Psoas muscle (tissue), 8 donors: ENCODE data around the gene USP40. TPM values are rescaled to one million over a fixed set of nuclear protein-coding genes. Genes with fewer than 3 reads are reported as not detected.

Experiments used
- ATAC-seq, 4 donors: fragments of 200-7000 bp; cut with Tn5 transposase; one replicate each; pipeline ENCODE4 v1.9.1; 2020; ENCODE audit warnings: moderate library complexity in 3 of 4, mild to moderate bottlenecking in 2 of 4
- DNase-seq, 2 donors: peaks; one replicate each; pipeline ENCODE4 v3.0.0-alpha.2; 2020
- H3K27ac ChIP-seq: fragments of 200-600 bp; one replicate; pipeline ENCODE4 v1.8.0; 2022
- H3K27me3 ChIP-seq, 3 donors: fragments of 200-600 bp in 1 of 3; one replicate each; pipeline versions ENCODE4 v1.6.1 to v1.8.0; 2013 to 2022; ENCODE audit warnings: low read length in 2 of 3, mild to moderate bottlenecking in 2 of 3, moderate library complexity in 1 of 3; ENCODE audit not compliant: insufficient read depth in 3 of 3
- H3K36me3 ChIP-seq, 2 donors: fragments of 200-600 bp in 1 of 2; one replicate each; pipeline versions ENCODE4 v1.6.1 to v1.8.0; 2013 to 2022; ENCODE audit warnings: low read depth in 1 of 2, mild to moderate bottlenecking in 1 of 2, moderate library complexity in 1 of 2; ENCODE audit not compliant: insufficient read depth in 1 of 2
- H3K4me1 ChIP-seq: fragments of 200-600 bp; one replicate; pipeline ENCODE4 v1.8.0; 2022
- H3K4me3 ChIP-seq: fragments of 200-600 bp; one replicate; pipeline ENCODE4 v1.8.0; 2022; ENCODE audit warnings: mild to moderate bottlenecking
- H3K9me3 ChIP-seq: fragments of 200-600 bp; one replicate; pipeline ENCODE4 v1.8.0; 2022
- CTCF ChIP-seq: fragments of 200-600 bp; IDR thresholded peaks from one replicate; pipeline ENCODE4 v1.8.0; 2022; ENCODE audit warnings: antibody characterized with exemption
- WGBS, 3 donors: extraction: QIAGEN DNeasy Blood & Tissue Kit; methylation state at CpG; one replicate each; pipeline versions ENCODE4 v1.1.6 to v1.1.7; 2013; 5-methylcytosine and 5-hydroxymethylcytosine counted together
- intact Hi-C, 2 donors: fragments of 100-400 bp; cut with DNase I; formaldehyde crosslinking; loops; one replicate each; pipeline versions ENCODE4 v1.11.0 to v1.14.2; 2022
- polyA plus RNA-seq, 3 donors: library from polyadenylated mRNA; stranded (reverse); fragments of 200-250 nt; gene quantifications; one replicate each; pipeline ENCODE4 v1.2.3, GENCODE V29; 2013
- total RNA-seq, 4 donors: library from RNA; stranded (reverse); fragmentation: NEBNext Ultra II Directional in 2 of 4; extraction: Animal tissue kit (Norgen Biotek cat#: 25700) in 2 of 4; gene quantifications; one replicate each; pipeline versions ENCODE4 v1.2.1 to v1.2.4, GENCODE V29; 2021 to 2023
- donor health status: healthy with polysubstance abuse.
- donor health status: DM: no; HTN: no; CAD: no; lungs with moderate emphysema.
- donor health status: Bipolar disorder and iron deficiency.
- donor health status: healthy.
- donor health status: DM: yes; HTN: yes; CAD: no.
- donor health status: DM: no; HTN: no; CAD: no.
- donor health status: DM: no; HTN: no; CAD: no.
- donor health status: DM: yes; HTN: yes; CAD: no.

Gene USP40
- total and polyA plus RNA-seq, 7 donors: 9.1 to 23.3 (median 19.4) TPM

DNA sequence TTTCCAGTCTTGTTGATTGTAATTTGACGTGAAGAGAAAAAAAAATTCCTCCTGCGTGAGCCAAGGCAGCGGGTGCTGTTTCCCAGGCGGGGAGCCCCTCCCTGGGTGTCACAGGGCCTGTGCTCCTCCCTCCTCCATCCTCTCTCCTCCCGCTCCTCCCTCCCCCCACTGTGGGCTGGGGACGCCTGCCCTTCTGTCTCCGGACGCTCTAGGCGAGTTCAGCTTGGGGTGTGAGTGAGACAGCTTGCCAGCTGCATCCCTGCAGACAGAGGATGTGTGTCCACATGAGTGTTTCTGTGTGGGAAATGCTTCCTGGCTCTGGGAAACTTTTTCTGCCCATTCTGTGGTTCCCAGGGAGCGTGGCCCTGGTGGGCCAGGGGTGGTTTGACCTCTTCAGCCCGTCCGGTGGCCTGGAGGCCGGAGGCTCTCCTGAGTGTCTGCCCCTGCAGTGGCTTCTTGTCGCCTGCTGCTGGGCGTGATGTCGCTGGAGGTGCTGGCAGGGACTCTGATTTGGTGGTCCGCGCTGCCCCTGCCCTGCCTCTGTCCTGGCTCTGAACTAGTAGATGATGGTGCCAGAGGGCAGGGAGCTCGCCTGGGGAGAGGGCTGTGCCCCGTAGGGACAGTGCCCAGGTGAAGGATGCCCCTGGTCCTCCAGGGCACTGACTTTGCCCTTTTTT is 96.4 kb downstream of the USP40 start:
- intact Hi-C loops: no loop called here
- no peak for TF ChIP-seq CTCF
- Histone ChIP-seq H3K36me3 (peaks cover 10 to 94% of the 10 kb centered on the region in 2 donors), H3K4me3 (no peak overlapping the region), H3K27ac (peak overlapping the region; percentile 76), H3K4me1 (peaks cover 8% of the 10 kb centered on the region), H3K27me3 (no peaks in the 10 kb centered on the region), H3K9me3 (no peaks in the 10 kb centered on the region)
- 54 to 68% (median 54%) methylated on average over 19 to 20 of the region's 20 CpGs for WGBS, 3 donors
- DNase-seq (peak; percentile 58 to 81), ATAC-seq (peak; percentile 11 to 26 (median 14))

DNA sequence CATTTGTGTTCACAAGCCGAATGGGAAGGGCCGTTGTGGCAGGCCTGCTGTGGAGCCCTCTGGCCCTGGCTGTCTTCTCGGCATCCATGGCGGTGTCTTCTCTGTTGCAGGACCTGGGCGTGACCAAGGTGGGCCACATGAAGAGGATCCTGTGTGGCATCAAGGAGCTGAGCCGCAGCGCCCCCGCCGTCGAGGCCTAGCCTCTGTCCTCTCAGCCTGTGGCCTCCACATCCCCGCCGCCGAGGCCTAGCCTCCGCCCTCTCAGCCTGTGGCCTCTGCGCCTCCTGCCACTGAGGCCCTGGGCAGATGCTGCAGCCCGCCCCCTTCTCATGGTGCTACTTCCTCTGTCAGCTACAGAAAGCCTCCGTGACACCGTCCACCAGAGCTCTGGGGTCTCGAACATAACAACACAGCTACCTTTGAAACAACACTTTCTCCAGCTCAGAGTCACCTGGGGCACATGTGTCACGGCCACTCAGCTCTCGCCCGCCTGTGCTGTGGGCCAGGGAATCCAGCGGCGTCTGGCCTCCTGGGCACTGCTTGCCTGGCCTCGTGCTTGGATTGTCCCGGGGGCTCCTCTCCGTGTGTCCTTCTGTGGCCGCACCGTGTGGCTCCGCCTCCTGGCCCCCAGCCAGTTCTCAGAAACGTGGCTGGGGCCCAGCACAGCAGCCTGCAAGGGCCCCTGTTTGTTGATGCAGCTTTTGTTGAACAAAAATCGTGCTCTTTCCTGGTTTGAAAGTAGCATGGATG is 97.1 kb downstream of the USP40 start:
- peak overlapping the region; percentile 76 for H3K27ac ChIP-seq
- H3K27me3 ChIP-seq: no peaks in the 10 kb centered on the region
- no peaks in the 10 kb centered on the region for H3K9me3 ChIP-seq
- H3K4me3 ChIP-seq: no peak overlapping the region
- TF ChIP-seq CTCF: no peak
- H3K4me1 ChIP-seq: peaks cover 8% of the 10 kb centered on the region
- intact Hi-C loops: no loop called here
- WGBS, 3 donors: 53 to 63% (median 55%) methylated on average over 32 of the region's 32 CpGs
- peaks cover 10 to 96% of the 10 kb centered on the region in 2 donors for H3K36me3 ChIP-seq
- peak; percentile 61 to 81 for DNase-seq
- peak; percentile 27 to 53 (median 44) for ATAC-seq

DNA sequence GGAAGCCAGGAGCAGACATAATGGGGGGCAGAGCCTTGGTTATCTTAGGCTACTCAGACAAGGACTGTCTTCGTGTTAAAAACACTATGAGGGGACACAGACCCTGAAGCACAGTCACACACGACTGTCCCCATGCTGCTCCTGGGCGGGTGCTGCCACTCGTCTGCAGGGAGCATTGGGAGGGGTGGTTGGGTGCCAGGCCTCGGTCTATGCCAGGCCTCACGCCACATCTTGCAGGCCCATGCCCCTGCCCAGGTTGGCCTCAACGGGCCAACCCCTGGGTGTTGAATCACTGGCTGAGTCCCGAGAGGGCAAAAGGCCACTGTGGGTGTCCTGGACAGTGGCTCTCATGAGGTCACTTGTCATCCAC is 97.9 kb downstream of the USP40 start:
- Histone ChIP-seq H3K4me3 (no peak overlapping the region), H3K9me3 (no peaks in the 10 kb centered on the region), H3K27me3 (no peaks in the 10 kb centered on the region), H3K27ac (peak overlapping the region; percentile 76), H3K4me1 (peaks cover 8% of the 10 kb centered on the region), H3K36me3 (peaks cover 10 to 100% of the 10 kb centered on the region in 2 donors)
- ATAC-seq (peak; percentile 12 to 29 (median 16)), DNase-seq (peak in 1 of 2 donors; percentile 53)
- WGBS, 3 donors: 66 to 82% (median 70%) methylated on average over 8 of the region's 8 CpGs
- intact Hi-C loops: no loop called here
- no peak for TF ChIP-seq CTCF

- ATAC-seq: peak; percentile 4 to 23 (median 18)
- no peaks in the 10 kb centered on the region for H3K27me3 ChIP-seq
These were observed 98.4 kb downstream of the USP40 start for GRCh38 chr2:233468047-233468740.

More at GRCh38 chr2:233468047-233468740, 98.4 kb downstream of the USP40 start:
- no peaks in the 10 kb centered on the region for H3K9me3 ChIP-seq
- H3K36me3 ChIP-seq: peaks cover 10 to 100% of the 10 kb centered on the region in 2 donors
- TF ChIP-seq CTCF: no peak
- H3K4me3 ChIP-seq: no peak overlapping the region
- peak overlapping the region; percentile 76 for H3K27ac ChIP-seq
- peaks cover 8% of the 10 kb centered on the region for H3K4me1 ChIP-seq
- DNase-seq: peak in 1 of 2 donors; percentile 52
- intact Hi-C loops: no loop called here
- 65 to 79% (median 66%) methylated on average over 22 of the region's 22 CpGs for WGBS, 3 donors
